ENCODE measurements around the gene GALNT10. TPM values are rescaled to one million over a fixed set of nuclear protein-coding genes. Genes with fewer than 3 reads are reported as not detected.

The GALNT10 gene
- polyA plus RNA-seq, 1 of the 3 experiments (the other 2 are of a cell fraction): 56.3 TPM

- no peak for DNase-seq
- ChIA-PET POLR2A (interaction anchor here (0.8 kb wide), 1 partner anchor 965 kb away, joined by 3 read pairs; no protein-coding TSS in a partner anchor), CTCF (interaction anchor here (1.0 kb wide), 1 partner anchor 9 kb away, joined by 3 read pairs; no protein-coding TSS in a partner anchor)
- Histone ChIP-seq H3K4me3 (ENCODE audit: low read depth in 2 of 2, low read length in 1 of 2) (no peak overlapping the region), H3K9me3 (no peaks in the 10 kb centered on the region), H3K36me3 (replicated peaks in 1 of 2; ENCODE audit: control insufficient read depth in 1 of 2, insufficient read depth in 2 of 2, low read length in 1 of 2) (peaks cover 63 to 69% of the 10 kb centered on the region in 2 experiments), H3K9me2 (no peaks in the 10 kb centered on the region), H3K4me1 (ENCODE audit: control insufficient read depth in 1 of 2, insufficient read depth in 2 of 2, low read depth in 1 of 2, low read length in 1 of 2) (peaks cover 0 to 2% of the 10 kb centered on the region in 2 experiments; a peak in 1 of 4 replicates), H3K27ac (ENCODE audit: low read depth in 2 of 2, low read length in 1 of 2) (no peak overlapping the region), H3K9ac (no peak overlapping the region), H2AFZ (ENCODE audit: low read depth) (no peak overlapping the region), H3F3A (replicated peaks; ENCODE audit: insufficient read depth) (no peaks in the 10 kb centered on the region), H3K79me2 (ENCODE audit: insufficient read depth) (peaks cover 4% of the 10 kb centered on the region; the same call in 1 of the 2 replicates), H3K4me2 (no peak overlapping the region), H3K27me3 (ENCODE audit: insufficient read depth) (no peaks in the 10 kb centered on the region), H4K20me1 (ENCODE audit: insufficient read depth) (no peaks in the 10 kb centered on the region)
- TF ChIP-seq FOSL2 (IDR thresholded peaks at IDR 0.05; ENCODE audit: borderline replicate concordance, low read depth) (no peak), FOXM1 (IDR thresholded peaks at IDR 0.05; ENCODE audit: low read depth) (no peak), TEAD4 (IDR thresholded peaks at IDR 0.05; ENCODE audit: borderline replicate concordance, insufficient read depth) (no peak), NRF1 (IDR thresholded peaks at IDR 0.05; ENCODE audit: low read depth, low read length) (no peak), RFX5 (IDR thresholded peaks at IDR 0.05; ENCODE audit: low read length) (no peak), RCOR1 (IDR thresholded peaks at IDR 0.05; ENCODE audit: low read length) (no peak), MEF2A (IDR thresholded peaks at IDR 0.05; ENCODE audit: borderline replicate concordance, low read depth) (no peak), RXRA (IDR thresholded peaks at IDR 0.05; ENCODE audit: borderline replicate concordance, low read depth) (no peak), USF2 (IDR thresholded peaks at IDR 0.05; ENCODE audit: borderline replicate concordance, low read depth, low read length) (no peak)
- TF ChIP-seq, protein P1, sequence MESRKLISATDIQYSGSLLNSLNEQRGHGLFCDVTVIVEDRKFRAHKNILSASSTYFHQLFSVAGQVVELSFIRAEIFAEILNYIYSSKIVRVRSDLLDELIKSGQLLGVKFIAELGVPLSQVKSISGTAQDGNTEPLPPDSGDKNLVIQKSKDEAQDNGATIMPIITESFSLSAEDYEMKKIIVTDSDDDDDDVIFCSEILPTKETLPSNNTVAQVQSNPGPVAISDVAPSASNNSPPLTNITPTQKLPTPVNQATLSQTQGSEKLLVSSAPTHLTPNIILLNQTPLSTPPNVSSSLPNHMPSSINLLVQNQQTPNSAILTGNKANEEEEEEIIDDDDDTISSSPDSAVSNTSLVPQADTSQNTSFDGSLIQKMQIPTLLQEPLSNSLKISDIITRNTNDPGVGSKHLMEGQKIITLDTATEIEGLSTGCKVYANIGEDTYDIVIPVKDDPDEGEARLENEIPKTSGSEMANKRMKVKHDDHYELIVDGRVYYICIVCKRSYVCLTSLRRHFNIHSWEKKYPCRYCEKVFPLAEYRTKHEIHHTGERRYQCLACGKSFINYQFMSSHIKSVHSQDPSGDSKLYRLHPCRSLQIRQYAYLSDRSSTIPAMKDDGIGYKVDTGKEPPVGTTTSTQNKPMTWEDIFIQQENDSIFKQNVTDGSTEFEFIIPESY (IDR thresholded peaks at IDR 0.05; ENCODE audit: borderline replicate concordance, low read depth): no peak
- TF ChIP-seq, protein P2, sequence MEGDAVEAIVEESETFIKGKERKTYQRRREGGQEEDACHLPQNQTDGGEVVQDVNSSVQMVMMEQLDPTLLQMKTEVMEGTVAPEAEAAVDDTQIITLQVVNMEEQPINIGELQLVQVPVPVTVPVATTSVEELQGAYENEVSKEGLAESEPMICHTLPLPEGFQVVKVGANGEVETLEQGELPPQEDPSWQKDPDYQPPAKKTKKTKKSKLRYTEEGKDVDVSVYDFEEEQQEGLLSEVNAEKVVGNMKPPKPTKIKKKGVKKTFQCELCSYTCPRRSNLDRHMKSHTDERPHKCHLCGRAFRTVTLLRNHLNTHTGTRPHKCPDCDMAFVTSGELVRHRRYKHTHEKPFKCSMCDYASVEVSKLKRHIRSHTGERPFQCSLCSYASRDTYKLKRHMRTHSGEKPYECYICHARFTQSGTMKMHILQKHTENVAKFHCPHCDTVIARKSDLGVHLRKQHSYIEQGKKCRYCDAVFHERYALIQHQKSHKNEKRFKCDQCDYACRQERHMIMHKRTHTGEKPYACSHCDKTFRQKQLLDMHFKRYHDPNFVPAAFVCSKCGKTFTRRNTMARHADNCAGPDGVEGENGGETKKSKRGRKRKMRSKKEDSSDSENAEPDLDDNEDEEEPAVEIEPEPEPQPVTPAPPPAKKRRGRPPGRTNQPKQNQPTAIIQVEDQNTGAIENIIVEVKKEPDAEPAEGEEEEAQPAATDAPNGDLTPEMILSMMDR (IDR thresholded peaks at IDR 0.05): no peak
- TF ChIP-seq, protein P3, sequence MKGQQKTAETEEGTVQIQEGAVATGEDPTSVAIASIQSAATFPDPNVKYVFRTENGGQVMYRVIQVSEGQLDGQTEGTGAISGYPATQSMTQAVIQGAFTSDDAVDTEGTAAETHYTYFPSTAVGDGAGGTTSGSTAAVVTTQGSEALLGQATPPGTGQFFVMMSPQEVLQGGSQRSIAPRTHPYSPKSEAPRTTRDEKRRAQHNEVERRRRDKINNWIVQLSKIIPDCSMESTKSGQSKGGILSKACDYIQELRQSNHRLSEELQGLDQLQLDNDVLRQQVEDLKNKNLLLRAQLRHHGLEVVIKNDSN (IDR thresholded peaks at IDR 0.05; ENCODE audit: borderline replicate concordance, low read depth): no peak
- TF ChIP-seq, protein P4, sequence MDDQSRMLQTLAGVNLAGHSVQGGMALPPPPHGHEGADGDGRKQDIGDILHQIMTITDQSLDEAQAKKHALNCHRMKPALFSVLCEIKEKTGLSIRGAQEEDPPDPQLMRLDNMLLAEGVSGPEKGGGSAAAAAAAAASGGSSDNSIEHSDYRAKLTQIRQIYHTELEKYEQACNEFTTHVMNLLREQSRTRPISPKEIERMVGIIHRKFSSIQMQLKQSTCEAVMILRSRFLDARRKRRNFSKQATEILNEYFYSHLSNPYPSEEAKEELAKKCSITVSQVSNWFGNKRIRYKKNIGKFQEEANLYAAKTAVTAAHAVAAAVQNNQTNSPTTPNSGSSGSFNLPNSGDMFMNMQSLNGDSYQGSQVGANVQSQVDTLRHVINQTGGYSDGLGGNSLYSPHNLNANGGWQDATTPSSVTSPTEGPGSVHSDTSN (IDR thresholded peaks at IDR 0.05): no peak
- 91% methylated on average over 4 of the region's 4 CpGs for WGBS (ENCODE audit: low lambda C conversion rate)
Observed at GRCh38 chr5:154377754-154378533, 187.4 kb downstream of the GALNT10 start.
